ENCODE data around the gene SFRP2.

Gene SFRP2

GRCh38 chr4:153766758-153767157, 22.1 kb downstream of the SFRP2 start:
- H2BK120ac ChIP-seq (ENCODE audit: low read depth, low read length), result no peak overlapping the region
- no peak overlapping the region for H4K91ac ChIP-seq (ENCODE audit: low read length)
- no peaks in the 10 kb centered on the region for H3K36me3 ChIP-seq (ENCODE audit: control insufficient read depth in 1 of 2, insufficient read depth in 2 of 2, low read depth in 1 of 2, low read length in 2 of 2)
- H3K9me3 ChIP-seq (ENCODE audit: control insufficient read depth, low read length), result no peaks in the 10 kb centered on the region
- peaks cover 2 to 8% of the 10 kb centered on the region in 2 experiments for H3K27me3 ChIP-seq (ENCODE audit: control insufficient read depth in 1 of 2, insufficient read depth in 1 of 2, low read length in 2 of 2)
- H3K27ac ChIP-seq (ENCODE audit: low read length, poor library complexity, severe bottlenecking), result no peak overlapping the region
- no peak overlapping the region for H3K18ac ChIP-seq (ENCODE audit: low read depth in 1 of 2, low read length in 2 of 2)
- H2BK15ac ChIP-seq (ENCODE audit: low read depth, poor library complexity, severe bottlenecking), result no peak overlapping the region
- H3K4ac ChIP-seq (ENCODE audit: low read depth in 1 of 2, low read length in 2 of 2), result no peak overlapping the region
- no peak overlapping the region for H4K8ac ChIP-seq (ENCODE audit: low read length)
- H3K4me3 ChIP-seq (ENCODE audit: insufficient read depth in 1 of 2, low read depth in 1 of 2, low read length in 2 of 2), result no peak overlapping the region
- no peak overlapping the region for H2AFZ ChIP-seq (ENCODE audit: low read depth, low read length)
- H2AK5ac ChIP-seq (ENCODE audit: low read length, severe bottlenecking), result no peak overlapping the region
- H3K4me1 ChIP-seq (ENCODE audit: control insufficient read depth, insufficient read depth, low read depth, low read length), result peaks cover 1% of the 10 kb centered on the region
- H3K23ac ChIP-seq (ENCODE audit: low read length in 2 of 2), result no peak overlapping the region
- H3K9ac ChIP-seq (ENCODE audit: low read length), result no peak overlapping the region
- DNase-seq, result no peak
- H3K14ac ChIP-seq (ENCODE audit: low read length in 2 of 2), result no peak overlapping the region
- H2BK12ac ChIP-seq (ENCODE audit: low read length in 2 of 2), result no peak overlapping the region
- H2BK5ac ChIP-seq (ENCODE audit: low read depth, low read length, poor library complexity, severe bottlenecking), result no peak overlapping the region
- H3K4me2 ChIP-seq (ENCODE audit: low read length, poor library complexity, severe bottlenecking), result no peak overlapping the region
- 99% methylated on average over 5 of the region's 6 CpGs for WGBS
- no peaks in the 10 kb centered on the region for H3K79me1 ChIP-seq (replicated peaks; ENCODE audit: low read length, poor library complexity, severe bottlenecking)

GRCh38 chr4:153765894-153766293, 23.0 kb downstream of the SFRP2 start:
- H2BK120ac ChIP-seq (ENCODE audit: low read depth, low read length), result no peak overlapping the region
- no peaks in the 10 kb centered on the region for H3K36me3 ChIP-seq (ENCODE audit: control insufficient read depth in 1 of 2, insufficient read depth in 2 of 2, low read depth in 1 of 2, low read length in 2 of 2)
- no peak overlapping the region for H4K91ac ChIP-seq (ENCODE audit: low read length)
- H3K9ac ChIP-seq (ENCODE audit: low read length), result no peak overlapping the region
- no peak overlapping the region for H3K23ac ChIP-seq (ENCODE audit: low read length in 2 of 2)
- H3K27me3 ChIP-seq (ENCODE audit: control insufficient read depth in 1 of 2, insufficient read depth in 1 of 2, low read length in 2 of 2), result peaks cover 3 to 16% of the 10 kb centered on the region in 2 experiments
- H3K4ac ChIP-seq (ENCODE audit: low read depth in 1 of 2, low read length in 2 of 2), result no peak overlapping the region
- H2AFZ ChIP-seq (ENCODE audit: low read depth, low read length), result no peak overlapping the region
- H3K4me1 ChIP-seq (ENCODE audit: control insufficient read depth, insufficient read depth, low read depth, low read length), result peaks cover 1% of the 10 kb centered on the region
- WGBS, result 87% methylated on average over 8 of the region's 8 CpGs
- H3K27ac ChIP-seq (ENCODE audit: low read length, poor library complexity, severe bottlenecking), result no peak overlapping the region
- H3K4me3 ChIP-seq (ENCODE audit: insufficient read depth in 1 of 2, low read depth in 1 of 2, low read length in 2 of 2), result no peak overlapping the region
- H4K8ac ChIP-seq (ENCODE audit: low read length), result no peak overlapping the region
- no peak overlapping the region for H3K14ac ChIP-seq (ENCODE audit: low read length in 2 of 2)
- H2BK12ac ChIP-seq (ENCODE audit: low read length in 2 of 2), result no peak overlapping the region
- H2BK15ac ChIP-seq (ENCODE audit: low read depth, poor library complexity, severe bottlenecking), result no peak overlapping the region
- no peak overlapping the region for H3K4me2 ChIP-seq (ENCODE audit: low read length, poor library complexity, severe bottlenecking)
- H2BK5ac ChIP-seq (ENCODE audit: low read depth, low read length, poor library complexity, severe bottlenecking), result no peak overlapping the region
- no peak overlapping the region for H3K18ac ChIP-seq (ENCODE audit: low read depth in 1 of 2, low read length in 2 of 2)
- no peaks in the 10 kb centered on the region for H3K9me3 ChIP-seq (ENCODE audit: control insufficient read depth, low read length)
- no peaks in the 10 kb centered on the region for H3K79me1 ChIP-seq (replicated peaks; ENCODE audit: low read length, poor library complexity, severe bottlenecking)
- H2AK5ac ChIP-seq (ENCODE audit: low read length, severe bottlenecking), result no peak overlapping the region
- DNase-seq, result no peak

GRCh38 chr4:153764601-153765368, 24.1 kb downstream of the SFRP2 start:
- Histone ChIP-seq H2AK5ac (ENCODE audit: low read length, severe bottlenecking) (no peak overlapping the region), H3K18ac (ENCODE audit: low read depth in 1 of 2, low read length in 2 of 2) (no peak overlapping the region), H3K9ac (ENCODE audit: low read length) (no peak overlapping the region), H2BK12ac (ENCODE audit: low read length in 2 of 2) (no peak overlapping the region), H2AFZ (ENCODE audit: low read depth, low read length) (no peak overlapping the region), H3K9me3 (ENCODE audit: control insufficient read depth, low read length) (no peaks in the 10 kb centered on the region), H3K4ac (ENCODE audit: low read depth in 1 of 2, low read length in 2 of 2) (no peak overlapping the region), H4K8ac (ENCODE audit: low read length) (no peak overlapping the region), H3K4me1 (ENCODE audit: control insufficient read depth, insufficient read depth, low read depth, low read length) (peaks cover 5% of the 10 kb centered on the region), H3K14ac (ENCODE audit: low read length in 2 of 2) (no peak overlapping the region), H2BK15ac (ENCODE audit: low read depth, poor library complexity, severe bottlenecking) (no peak overlapping the region), H3K27me3 (ENCODE audit: control insufficient read depth in 1 of 2, insufficient read depth in 1 of 2, low read length in 2 of 2) (peaks cover 7 to 24% of the 10 kb centered on the region in 2 experiments), H3K23ac (ENCODE audit: low read length in 2 of 2) (no peak overlapping the region), H3K79me1 (replicated peaks; ENCODE audit: low read length, poor library complexity, severe bottlenecking) (no peaks in the 10 kb centered on the region), H3K36me3 (ENCODE audit: control insufficient read depth in 1 of 2, insufficient read depth in 2 of 2, low read depth in 1 of 2, low read length in 2 of 2) (no peaks in the 10 kb centered on the region), H4K91ac (ENCODE audit: low read length) (no peak overlapping the region), H2BK120ac (ENCODE audit: low read depth, low read length) (no peak overlapping the region), H3K4me2 (ENCODE audit: low read length, poor library complexity, severe bottlenecking) (peak overlapping the region; percentile 10), H3K4me3 (ENCODE audit: insufficient read depth in 1 of 2, low read depth in 1 of 2, low read length in 2 of 2) (no peak overlapping the region), H2BK5ac (ENCODE audit: low read depth, low read length, poor library complexity, severe bottlenecking) (no peak overlapping the region), H3K27ac (ENCODE audit: low read length, poor library complexity, severe bottlenecking) (peak overlapping the region; percentile 31)
- DNase-seq, result peak; percentile 21
- WGBS, result 45% methylated on average over 5 of the region's 5 CpGs

- Histone ChIP-seq H3K4me1 (ENCODE audit: control insufficient read depth, insufficient read depth, low read depth, low read length) (peaks cover 12% of the 10 kb centered on the region), H3K4ac (ENCODE audit: low read depth in 1 of 2, low read length in 2 of 2) (no peak overlapping the region), H3K27me3 (ENCODE audit: control insufficient read depth in 1 of 2, insufficient read depth in 1 of 2, low read length in 2 of 2) (peaks cover 16 to 36% of the 10 kb centered on the region in 2 experiments), H3K23ac (ENCODE audit: low read length in 2 of 2) (no peak overlapping the region), H3K36me3 (ENCODE audit: control insufficient read depth in 1 of 2, insufficient read depth in 2 of 2, low read depth in 1 of 2, low read length in 2 of 2) (no peaks in the 10 kb centered on the region), H2BK15ac (ENCODE audit: low read depth, poor library complexity, severe bottlenecking) (no peak overlapping the region), H2BK120ac (ENCODE audit: low read depth, low read length) (no peak overlapping the region), H3K4me2 (ENCODE audit: low read length, poor library complexity, severe bottlenecking) (no peak overlapping the region), H3K9me3 (ENCODE audit: control insufficient read depth, low read length) (no peaks in the 10 kb centered on the region), H3K9ac (ENCODE audit: low read length) (no peak overlapping the region), H4K91ac (ENCODE audit: low read length) (no peak overlapping the region), H4K8ac (ENCODE audit: low read length) (no peak overlapping the region), H3K14ac (ENCODE audit: low read length in 2 of 2) (no peak overlapping the region), H3K27ac (ENCODE audit: low read length, poor library complexity, severe bottlenecking) (no peak overlapping the region), H2BK5ac (ENCODE audit: low read depth, low read length, poor library complexity, severe bottlenecking) (no peak overlapping the region), H3K18ac (ENCODE audit: low read depth in 1 of 2, low read length in 2 of 2) (no peak overlapping the region), H2AK5ac (ENCODE audit: low read length, severe bottlenecking) (no peak overlapping the region), H2AFZ (ENCODE audit: low read depth, low read length) (no peak overlapping the region), H2BK12ac (ENCODE audit: low read length in 2 of 2) (no peak overlapping the region), H3K79me1 (replicated peaks; ENCODE audit: low read length, poor library complexity, severe bottlenecking) (no peaks in the 10 kb centered on the region), H3K4me3 (ENCODE audit: insufficient read depth in 1 of 2, low read depth in 1 of 2, low read length in 2 of 2) (no peak overlapping the region)
- DNase-seq, result no peak
- 100% methylated on average over 1 of the region's 1 CpG for WGBS
Observed at GRCh38 chr4:153763404-153763803, 25.5 kb downstream of the SFRP2 start.

Data from mesenchymal stem cell (in vitro differentiated cells and primary cell).